GM10266 (cell line): Measurements from ENCODE around the gene IL21R.
"Not testable (repeated sequence)": the region's sequence is repeated elsewhere in the genome, so short reads cannot be mapped to it uniquely, and the experiment has no call there.

Experiments
- DNase-seq: peaks from one replicate; pipeline ENCODE4 v3.0.0; 2012; ENCODE audit errors: extremely low spot score
- TF ChIP-seq, protein P1 (sequence below): IDR thresholded peaks from 2 replicates; pipeline ENCODE4 v1.5.1; 2012; ENCODE audit warnings: mild to moderate bottlenecking, low read depth; ENCODE audit not compliant: control insufficient read depth, insufficient read depth; ENCODE audit errors: missing control alignments

IL21R gene

DNA sequence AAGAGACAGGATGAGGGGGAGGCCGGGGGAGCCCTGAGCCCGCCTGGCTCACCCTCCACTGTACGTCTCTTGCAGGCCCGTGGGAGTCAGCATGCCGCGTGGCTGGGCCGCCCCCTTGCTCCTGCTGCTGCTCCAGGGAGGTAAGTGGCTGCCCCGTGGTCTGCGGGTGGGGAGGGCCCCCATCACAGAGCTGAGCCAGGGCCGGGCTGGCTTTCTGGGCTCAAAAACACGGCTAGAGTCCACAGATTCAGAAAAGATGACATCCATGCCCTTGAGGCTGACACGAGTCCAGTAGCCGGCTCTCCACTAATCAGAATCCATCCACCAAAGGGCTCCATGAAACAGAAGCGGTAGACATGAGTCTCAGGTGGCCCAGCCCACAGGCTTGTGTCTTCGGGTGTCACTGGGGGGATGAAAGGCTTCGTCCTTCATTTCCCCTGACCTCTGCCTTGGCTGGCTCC, 28.0 kb downstream of the IL21R start:
- TF ChIP-seq, protein P1, sequence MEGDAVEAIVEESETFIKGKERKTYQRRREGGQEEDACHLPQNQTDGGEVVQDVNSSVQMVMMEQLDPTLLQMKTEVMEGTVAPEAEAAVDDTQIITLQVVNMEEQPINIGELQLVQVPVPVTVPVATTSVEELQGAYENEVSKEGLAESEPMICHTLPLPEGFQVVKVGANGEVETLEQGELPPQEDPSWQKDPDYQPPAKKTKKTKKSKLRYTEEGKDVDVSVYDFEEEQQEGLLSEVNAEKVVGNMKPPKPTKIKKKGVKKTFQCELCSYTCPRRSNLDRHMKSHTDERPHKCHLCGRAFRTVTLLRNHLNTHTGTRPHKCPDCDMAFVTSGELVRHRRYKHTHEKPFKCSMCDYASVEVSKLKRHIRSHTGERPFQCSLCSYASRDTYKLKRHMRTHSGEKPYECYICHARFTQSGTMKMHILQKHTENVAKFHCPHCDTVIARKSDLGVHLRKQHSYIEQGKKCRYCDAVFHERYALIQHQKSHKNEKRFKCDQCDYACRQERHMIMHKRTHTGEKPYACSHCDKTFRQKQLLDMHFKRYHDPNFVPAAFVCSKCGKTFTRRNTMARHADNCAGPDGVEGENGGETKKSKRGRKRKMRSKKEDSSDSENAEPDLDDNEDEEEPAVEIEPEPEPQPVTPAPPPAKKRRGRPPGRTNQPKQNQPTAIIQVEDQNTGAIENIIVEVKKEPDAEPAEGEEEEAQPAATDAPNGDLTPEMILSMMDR: no peak
- DNase-seq: no peak

- TF ChIP-seq, protein P1: no peak
- DNase-seq: no peak
Measured at GRCh38 chr16:27430512-27430911, 28.5 kb downstream of the IL21R start.

GRCh38 chr16:27430923-27431484, 29.0 kb downstream of the IL21R start:
- TF ChIP-seq, protein P1: no peak
- no peak for DNase-seq

DNA sequence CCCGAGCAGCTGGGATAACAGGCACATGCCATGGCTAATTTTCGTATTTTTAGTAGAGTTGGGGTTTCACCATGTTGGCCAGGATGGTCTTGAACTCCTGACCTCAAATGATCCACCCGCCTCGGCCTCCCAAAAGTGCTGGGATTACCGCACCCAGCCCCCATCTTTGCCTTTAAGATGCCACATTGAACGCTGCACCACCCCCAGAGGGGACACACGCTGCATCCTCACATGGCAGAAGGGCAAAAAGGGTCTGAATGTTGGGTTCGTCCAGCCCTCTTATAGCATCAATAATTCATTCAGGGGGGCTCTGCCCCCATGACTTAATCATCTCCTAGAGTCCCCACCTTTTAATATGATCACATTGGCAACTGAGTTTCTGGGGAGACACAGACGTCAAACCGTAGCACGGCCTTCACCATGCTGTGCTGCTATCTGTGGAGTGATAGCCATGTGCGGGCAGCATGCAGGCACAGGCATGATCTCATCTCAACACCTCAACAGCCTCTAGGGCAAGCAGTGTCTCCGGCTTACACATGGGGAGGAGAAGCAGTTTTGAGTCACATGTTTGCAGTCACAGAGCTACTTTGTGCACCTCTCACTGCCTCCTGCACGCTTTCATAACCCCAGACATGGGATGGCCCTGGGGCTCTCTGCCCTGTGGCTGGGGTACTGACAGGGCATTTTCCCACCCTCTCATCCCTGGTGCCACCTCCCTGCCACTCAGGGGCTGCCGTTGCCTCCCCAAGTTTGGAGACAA, 30.0 kb downstream of the IL21R start:
- TF ChIP-seq, protein P1: no peak
- no peak for DNase-seq

- TF ChIP-seq, protein P1: no peak
- DNase-seq: no peak
Measured at GRCh38 chr16:27432558-27432957, 30.6 kb downstream of the IL21R start.

DNA sequence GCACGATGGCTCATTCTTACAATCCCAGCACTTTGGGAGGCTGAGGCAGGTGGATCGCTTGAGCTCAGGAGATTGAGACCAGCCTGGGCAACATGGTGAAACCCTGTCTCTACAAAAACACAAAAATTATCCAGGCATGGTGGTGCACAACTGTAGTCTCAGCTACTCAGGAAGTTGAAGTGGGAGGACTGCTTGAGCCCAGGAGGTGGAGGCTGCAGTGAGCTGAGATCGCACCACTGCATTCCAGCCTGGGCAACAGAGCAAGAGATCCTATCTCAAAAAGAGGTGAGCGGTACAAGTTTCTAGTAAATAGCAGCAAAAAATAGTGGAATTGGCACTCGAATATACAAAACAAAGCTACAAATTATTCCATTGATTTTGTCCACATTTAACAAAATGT, 31.2 kb downstream of the IL21R start:
- not testable (repeated sequence) for DNase-seq

DNA sequence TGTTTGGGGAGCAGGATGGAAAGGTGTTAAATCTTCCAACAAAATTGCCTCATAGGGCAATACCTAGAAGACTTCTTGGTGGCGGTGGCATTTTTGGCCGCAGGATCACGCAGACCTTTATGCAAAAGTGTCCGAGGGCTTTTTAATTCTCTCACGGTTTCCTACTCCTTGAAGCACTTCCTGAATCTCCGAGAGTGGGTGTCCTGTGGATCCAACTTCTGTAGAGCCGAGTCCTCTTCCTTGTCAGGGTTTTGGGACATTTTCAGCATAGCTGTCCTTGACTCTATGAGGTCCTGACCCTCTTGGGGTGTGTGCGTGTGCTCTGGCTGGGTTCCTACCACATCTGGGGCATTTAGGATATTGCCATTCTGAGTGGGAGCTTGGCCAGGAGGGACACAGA, 31.7 kb downstream of the IL21R start:
- TF ChIP-seq, protein P1: no peak
- DNase-seq: no peak
